Measurements from ENCODE around the gene REXO5. TPM values are rescaled to one million over a fixed set of nuclear protein-coding genes. Genes with fewer than 3 reads are reported as not detected.

REXO5 gene
- total RNA-seq, 2 experiments from 2014 or later: 10.6 to 11.2 TPM

DNA sequence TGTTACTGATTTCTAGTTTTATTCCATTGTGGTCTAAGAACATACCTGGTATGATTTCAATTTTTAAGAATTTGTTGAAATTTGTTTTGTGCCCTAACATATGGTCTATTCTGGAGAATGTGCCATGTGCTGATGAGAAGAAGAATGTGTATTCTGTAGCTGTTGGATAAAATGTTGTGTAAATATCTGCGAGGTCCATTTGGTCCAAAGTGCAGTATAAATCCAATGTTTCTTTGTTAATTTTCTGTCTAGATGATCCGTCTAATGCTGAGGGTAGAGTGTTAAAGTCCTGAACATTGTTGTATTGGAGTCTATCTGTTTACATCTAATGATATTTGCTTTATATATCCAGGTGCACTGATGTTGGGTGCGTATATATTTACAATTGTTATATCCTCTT lies 32.6 kb upstream of the REXO5 start:
- Mint-ChIP-seq H3K27ac (no peak overlapping the region), H3K4me1 (ENCODE audit: low read depth) (no peaks in the 10 kb centered on the region), H3K27me3 (ENCODE audit: low read depth) (no peaks in the 10 kb centered on the region), H3K36me3 (ENCODE audit: low read depth) (peaks cover 3% of the 10 kb centered on the region), H3K9me3 (ENCODE audit: insufficient read depth) (no peaks in the 10 kb centered on the region), H3K4me3 (no peak overlapping the region)
- ChIA-PET CTCF (interaction anchor here (1.6 to 3.3 kb wide), 2 partner anchors 9 to 14 kb away, joined by 8 to 35 read pairs; partner anchors contain the start of gene ACSM3), POLR2A (interaction anchor here (0.7 kb wide), 1 partner anchor 105 kb away, joined by 3 read pairs; no protein-coding TSS in a partner anchor)
- DNase-seq (no peak), ATAC-seq (no peak)

DNA sequence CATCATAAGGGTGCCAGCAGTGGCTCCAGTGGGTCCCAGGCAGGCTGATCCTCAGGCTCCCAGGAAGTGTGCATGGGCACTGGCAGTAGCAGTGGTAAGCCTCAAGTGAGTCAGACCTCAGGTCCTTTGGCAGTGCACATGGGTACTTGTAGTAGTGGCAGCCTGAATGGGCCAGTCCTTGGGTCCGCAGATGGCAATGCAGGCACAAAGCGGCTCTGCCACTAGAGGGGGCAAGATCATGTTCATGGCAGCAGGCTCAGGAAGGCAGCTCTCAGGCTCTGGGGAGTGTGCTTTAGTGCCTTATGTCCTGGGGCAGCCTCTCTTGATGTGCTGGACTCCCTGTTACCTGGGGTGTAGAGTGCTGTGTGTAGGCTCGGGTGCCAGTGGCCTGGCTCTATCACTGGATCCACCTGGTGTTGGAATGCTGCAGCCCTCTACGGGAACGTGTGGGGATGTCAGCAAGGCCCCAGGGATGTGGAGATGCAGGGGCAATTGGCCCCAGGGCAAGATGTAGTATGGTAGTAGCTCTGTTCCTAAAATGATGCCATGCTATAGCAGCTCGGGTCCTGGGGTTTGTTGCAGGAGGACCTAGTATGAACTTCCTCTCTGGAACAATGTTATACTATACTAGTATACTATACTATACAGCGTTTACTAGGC lies 31.5 kb upstream of the REXO5 start:
- DNase-seq (peak; percentile 77), ATAC-seq (peak; percentile 98)
- Mint-ChIP-seq H3K4me1 (ENCODE audit: low read depth) (no peaks in the 10 kb centered on the region), H3K4me3 (no peak overlapping the region), H3K27me3 (ENCODE audit: low read depth) (no peaks in the 10 kb centered on the region), H3K36me3 (ENCODE audit: low read depth) (peaks cover 3% of the 10 kb centered on the region), H3K9me3 (ENCODE audit: insufficient read depth) (no peaks in the 10 kb centered on the region), H3K27ac (no peak overlapping the region)
- ChIA-PET POLR2A (interaction anchor here (0.7 kb wide), 1 partner anchor 198 kb away, joined by 3 read pairs; no protein-coding TSS in a partner anchor), CTCF (interaction anchor here (0.6 to 3.3 kb wide), 12 partner anchors 10 to 386 kb away, joined by 3 to 35 read pairs (median 4); partner anchors contain the start of genes ACSM3, ERI2 and REXO5)

DNA sequence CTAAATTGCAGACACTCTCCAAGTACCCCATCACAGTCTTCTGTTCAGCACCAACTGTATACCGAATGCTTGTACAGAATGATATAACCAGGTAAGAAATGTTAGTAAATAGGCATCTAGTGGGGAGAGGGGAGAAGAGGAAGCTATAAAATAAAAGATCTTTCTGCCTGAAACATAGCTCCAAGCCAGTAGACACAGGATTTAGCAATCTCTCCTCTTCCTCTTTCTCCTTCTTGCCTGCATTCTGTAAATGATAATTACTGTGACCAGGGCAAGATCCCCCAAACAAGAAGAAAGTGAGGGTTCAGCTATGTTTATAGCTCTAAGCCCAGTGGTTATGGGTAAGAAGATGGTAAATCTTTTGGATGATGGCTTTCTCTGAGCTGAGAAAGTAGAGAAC lies 24.6 kb upstream of the REXO5 start:
- DNase-seq (no peak), ATAC-seq (no peak)
- H3K36me3 Mint-ChIP-seq (ENCODE audit: low read depth): peaks cover 3% of the 10 kb centered on the region
- no peak overlapping the region for H3K4me3 Mint-ChIP-seq
- no peaks in the 10 kb centered on the region for H3K9me3 Mint-ChIP-seq (ENCODE audit: insufficient read depth)
- no peaks in the 10 kb centered on the region for H3K27me3 Mint-ChIP-seq (ENCODE audit: low read depth)
- CTCF ChIA-PET: interaction anchor here (0.6 to 1.0 kb wide), 3 partner anchors 9 to 339 kb away, joined by 3 read pairs; no protein-coding TSS in a partner anchor
- H3K4me1 Mint-ChIP-seq (ENCODE audit: low read depth): no peaks in the 10 kb centered on the region
- POLR2A ChIA-PET: no interaction called here
- H3K27ac Mint-ChIP-seq: no peak overlapping the region

DNA sequence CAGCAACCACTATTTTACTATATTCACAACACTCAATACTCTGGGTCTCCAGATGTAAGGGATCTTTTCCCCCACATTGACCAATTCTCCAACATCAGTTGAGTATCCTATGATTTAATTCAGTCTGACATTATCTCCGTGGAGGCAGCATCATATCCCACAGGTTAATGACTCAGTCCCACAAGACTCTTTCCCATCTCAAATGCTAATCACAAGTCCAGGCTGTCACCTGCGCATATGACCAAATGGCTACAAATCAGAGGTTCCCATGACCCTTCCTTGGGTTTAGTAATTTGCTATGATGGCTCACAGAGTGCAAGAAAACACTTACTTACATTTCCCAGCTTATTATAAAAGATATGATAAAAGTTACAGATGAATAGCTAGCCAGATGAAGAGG lies 23.9 kb upstream of the REXO5 start:
- ATAC-seq (no peak), DNase-seq (no peak)
- no peaks in the 10 kb centered on the region for H3K4me1 Mint-ChIP-seq (ENCODE audit: low read depth)
- H3K36me3 Mint-ChIP-seq (ENCODE audit: low read depth): peaks cover 2% of the 10 kb centered on the region
- no peak overlapping the region for H3K4me3 Mint-ChIP-seq
- CTCF ChIA-PET: no interaction called here
- H3K27me3 Mint-ChIP-seq (ENCODE audit: low read depth): no peaks in the 10 kb centered on the region
- no peak overlapping the region for H3K27ac Mint-ChIP-seq
- POLR2A ChIA-PET: no interaction called here
- H3K9me3 Mint-ChIP-seq (ENCODE audit: insufficient read depth): no peaks in the 10 kb centered on the region

DNA sequence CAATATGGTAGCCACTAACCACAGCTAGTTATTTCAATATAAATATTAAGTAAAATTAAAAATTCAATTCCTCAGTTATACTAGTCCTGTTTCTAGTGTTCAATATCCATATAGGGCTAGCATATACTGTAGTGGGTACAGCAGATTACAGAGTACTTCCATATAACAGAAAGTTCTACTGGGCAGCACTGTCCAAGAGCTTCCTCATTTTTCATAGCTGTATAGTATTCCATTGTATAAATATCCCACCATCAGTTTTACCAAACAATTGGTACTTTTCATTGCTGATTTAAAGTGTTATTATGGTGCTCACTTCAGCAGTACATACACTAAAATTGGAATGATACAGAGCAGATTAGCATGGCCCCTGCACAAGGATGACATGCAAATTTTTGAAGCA lies 22.1 kb upstream of the REXO5 start:
- ChIA-PET CTCF (interaction anchor here (1.5 kb wide), 1 partner anchor 9 kb away, joined by 6 read pairs; no protein-coding TSS in a partner anchor), POLR2A (no interaction called here)
- ATAC-seq: no peak

DNA sequence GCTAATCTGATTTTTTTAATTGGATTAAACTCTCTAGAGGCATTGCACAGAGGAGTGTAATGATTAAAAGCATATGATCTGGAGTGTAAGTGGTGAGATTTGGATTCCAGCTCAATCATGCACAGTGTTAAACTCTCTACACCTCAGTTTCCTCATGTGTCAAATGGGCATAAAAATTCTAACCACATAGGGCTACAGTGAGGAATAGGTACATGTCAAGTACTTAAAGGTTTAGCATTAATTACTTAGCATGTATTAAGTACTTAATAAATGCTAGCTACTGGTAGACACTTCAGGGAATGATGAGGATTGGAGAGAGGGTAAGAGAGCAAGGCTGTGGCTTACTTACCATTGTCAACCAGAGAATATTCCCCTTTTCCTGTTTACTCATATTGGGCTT lies 17.2 kb upstream of the REXO5 start:
- H3K36me3 Mint-ChIP-seq (ENCODE audit: low read depth): no peaks in the 10 kb centered on the region
- no peaks in the 10 kb centered on the region for H3K4me1 Mint-ChIP-seq (ENCODE audit: low read depth)
- ATAC-seq (no peak), DNase-seq (no peak)
- no peak overlapping the region for H3K4me3 Mint-ChIP-seq
- H3K27me3 Mint-ChIP-seq (ENCODE audit: low read depth): no peaks in the 10 kb centered on the region
- ChIA-PET POLR2A (no interaction called here), CTCF (no interaction called here)
- no peaks in the 10 kb centered on the region for H3K9me3 Mint-ChIP-seq (ENCODE audit: insufficient read depth)
- no peak overlapping the region for H3K27ac Mint-ChIP-seq

More for the DNA sequence above, 22.1 kb upstream of the REXO5 start:
- DNase-seq: no peak
- Mint-ChIP-seq H3K27ac (no peak overlapping the region), H3K27me3 (ENCODE audit: low read depth) (no peaks in the 10 kb centered on the region), H3K9me3 (ENCODE audit: insufficient read depth) (no peaks in the 10 kb centered on the region), H3K36me3 (ENCODE audit: low read depth) (no peaks in the 10 kb centered on the region), H3K4me1 (ENCODE audit: low read depth) (no peaks in the 10 kb centered on the region), H3K4me3 (no peak overlapping the region)

DNA sequence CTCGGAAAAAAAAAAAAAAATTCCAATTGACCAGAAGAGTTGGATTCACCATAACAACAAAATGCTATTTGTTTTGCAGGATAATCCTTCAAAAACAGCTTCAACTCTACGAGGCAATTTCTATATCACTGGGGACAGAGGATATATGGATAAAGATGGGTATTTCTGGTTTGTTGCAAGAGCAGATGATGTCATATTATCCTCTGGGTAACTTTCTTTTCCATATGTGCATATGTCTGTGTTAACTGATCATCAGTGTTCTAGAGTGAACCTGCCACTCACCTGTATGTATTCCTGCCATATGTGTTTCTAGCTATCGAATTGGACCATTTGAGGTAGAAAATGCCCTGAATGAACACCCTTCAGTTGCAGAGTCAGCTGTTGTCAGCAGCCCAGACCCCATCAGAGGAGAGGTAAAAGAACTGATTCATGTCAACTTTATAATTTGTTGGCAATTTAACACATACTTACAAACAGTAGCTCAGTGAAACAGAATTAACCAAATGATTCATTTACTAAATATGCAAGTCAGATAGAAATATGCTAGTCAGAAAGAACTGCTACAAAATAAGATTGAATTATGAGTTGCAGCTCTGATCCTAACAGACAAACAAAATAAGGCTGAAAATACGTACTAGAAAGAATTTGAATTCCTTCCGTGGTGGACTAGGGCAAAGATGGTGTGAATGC lies 14.3 kb upstream of the REXO5 start:
- H3K27ac Mint-ChIP-seq: no peak overlapping the region
- ChIA-PET CTCF (interaction anchor here (1.2 to 1.4 kb wide), 4 partner anchors 14 to 291 kb away, joined by 3 to 5 read pairs (median 4); partner anchors contain the start of genes ERI2 and REXO5), POLR2A (interaction anchor here (0.6 kb wide), 1 partner anchor 27 kb away, joined by 4 read pairs; no protein-coding TSS in a partner anchor)
- no peak overlapping the region for H3K4me3 Mint-ChIP-seq
- no peak for DNase-seq
- H3K4me1 Mint-ChIP-seq (ENCODE audit: low read depth): no peaks in the 10 kb centered on the region
- peaks cover 4% of the 10 kb centered on the region for H3K36me3 Mint-ChIP-seq (ENCODE audit: low read depth)
- H3K9me3 Mint-ChIP-seq (ENCODE audit: insufficient read depth): no peaks in the 10 kb centered on the region
- H3K27me3 Mint-ChIP-seq (ENCODE audit: low read depth): no peaks in the 10 kb centered on the region
- no peak for ATAC-seq

DNA sequence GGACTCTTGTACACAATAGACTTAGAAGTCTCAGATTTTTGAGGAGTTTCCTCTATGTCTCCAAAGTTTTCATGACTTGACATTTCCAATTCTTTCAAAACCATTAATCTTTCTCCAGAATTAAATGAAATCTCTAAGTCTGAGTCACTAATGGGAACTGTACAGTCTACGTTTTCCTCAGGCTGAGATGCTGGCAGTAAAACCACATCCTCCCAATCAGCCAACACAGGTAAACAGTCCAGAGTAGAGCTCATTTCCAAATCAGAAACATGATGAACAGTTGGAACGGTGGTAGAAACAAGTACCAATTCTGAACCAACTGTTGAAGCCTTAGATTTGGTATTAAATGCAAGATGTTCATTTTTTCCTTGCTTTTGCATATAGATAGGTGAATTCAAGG lies 8.0 kb upstream of the REXO5 start:
- no peak overlapping the region for H3K4me3 Mint-ChIP-seq
- no peaks in the 10 kb centered on the region for H3K9me3 Mint-ChIP-seq (ENCODE audit: insufficient read depth)
- DNase-seq (no peak), ATAC-seq (no peak)
- H3K4me1 Mint-ChIP-seq (ENCODE audit: low read depth): peaks cover 21% of the 10 kb centered on the region
- ChIA-PET POLR2A (no interaction called here), CTCF (interaction anchor here (1.1 to 1.5 kb wide), 2 partner anchors 49 to 146 kb away, joined by 3 to 5 read pairs; no protein-coding TSS in a partner anchor)
- no peak overlapping the region for H3K27ac Mint-ChIP-seq
- H3K36me3 Mint-ChIP-seq (ENCODE audit: low read depth): peaks cover 30% of the 10 kb centered on the region
- H3K27me3 Mint-ChIP-seq (ENCODE audit: low read depth): no peaks in the 10 kb centered on the region

DNA sequence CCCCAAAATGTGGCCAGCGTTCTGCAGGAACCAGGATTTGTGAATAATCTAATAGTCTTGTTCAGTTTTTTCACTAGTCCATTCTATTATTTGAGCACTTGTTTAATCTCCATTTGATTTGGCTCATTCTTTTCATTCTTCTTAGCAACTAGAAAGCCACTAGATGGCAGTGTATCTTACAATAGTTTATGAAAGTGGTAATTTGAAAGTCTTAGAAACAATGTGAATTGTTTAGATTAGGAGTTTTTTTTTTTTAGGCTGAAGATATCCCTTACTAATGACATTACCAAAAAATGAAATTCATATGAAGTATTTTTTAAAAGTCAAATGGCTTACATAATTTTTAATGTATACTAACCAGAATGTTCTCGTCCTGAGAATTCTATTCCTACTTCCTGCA lies 6.7 kb upstream of the REXO5 start:
- ATAC-seq (no peak), DNase-seq (no peak)
- Mint-ChIP-seq H3K27me3 (ENCODE audit: low read depth) (no peaks in the 10 kb centered on the region), H3K4me3 (no peak overlapping the region), H3K9me3 (ENCODE audit: insufficient read depth) (no peaks in the 10 kb centered on the region), H3K36me3 (ENCODE audit: low read depth) (peaks cover 33% of the 10 kb centered on the region), H3K27ac (no peak overlapping the region), H3K4me1 (ENCODE audit: low read depth) (peaks cover 23% of the 10 kb centered on the region)
- CTCF ChIA-PET: interaction anchor here (0.9 to 1.5 kb wide), 5 partner anchors 12 to 145 kb away, joined by 3 to 4 read pairs (median 4); no protein-coding TSS in a partner anchor
- POLR2A ChIA-PET: no interaction called here

DNA sequence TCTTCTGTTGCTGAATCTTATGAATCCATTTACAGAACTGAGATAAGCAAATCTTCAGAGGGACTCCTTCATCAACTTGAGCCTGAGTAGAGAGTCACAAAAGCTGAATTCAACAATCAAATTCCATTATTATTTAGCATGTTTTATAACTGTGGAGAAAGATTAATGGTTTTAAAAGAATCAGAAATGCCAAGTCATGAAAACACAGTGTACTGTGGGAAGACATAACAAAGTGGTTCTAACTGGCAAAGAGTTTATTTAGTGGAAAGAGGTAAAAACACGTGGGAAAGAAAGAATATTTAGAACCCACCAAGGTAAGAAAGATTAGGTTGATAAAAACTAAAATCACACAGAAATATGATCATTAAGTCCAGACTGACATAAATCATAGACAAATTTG lies 5.0 kb upstream of the REXO5 start:
- Mint-ChIP-seq H3K4me1 (ENCODE audit: low read depth) (peaks cover 26% of the 10 kb centered on the region), H3K36me3 (ENCODE audit: low read depth) (peaks cover 33% of the 10 kb centered on the region), H3K27me3 (ENCODE audit: low read depth) (no peaks in the 10 kb centered on the region), H3K9me3 (ENCODE audit: insufficient read depth) (no peaks in the 10 kb centered on the region), H3K4me3 (no peak overlapping the region), H3K27ac (peak overlapping the region; percentile 25)
- ATAC-seq (no peak), DNase-seq (no peak)
- ChIA-PET POLR2A (no interaction called here), CTCF (interaction anchor here (1.5 kb wide), 1 partner anchor 43 kb away, joined by 4 read pairs; no protein-coding TSS in a partner anchor)

DNA sequence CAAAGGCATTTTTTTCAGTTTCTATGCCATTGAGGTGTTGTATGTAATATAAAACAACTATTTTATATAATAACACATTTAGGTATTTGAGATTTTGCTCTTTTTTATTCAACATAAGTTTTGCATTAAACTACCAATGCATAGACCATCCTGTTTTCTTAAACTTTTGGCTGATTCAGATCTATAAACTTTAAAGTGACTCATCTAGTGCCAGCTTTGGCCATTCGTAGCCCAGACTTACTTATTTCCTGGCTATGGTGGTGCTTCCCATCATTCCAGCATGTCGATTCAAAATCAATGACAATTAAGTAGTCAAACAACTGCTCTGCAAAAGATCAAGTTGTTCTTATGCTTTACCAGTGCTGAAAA lies 3.2 kb upstream of the REXO5 start:
- Mint-ChIP-seq H3K4me3 (no peak overlapping the region), H3K27ac (no peak overlapping the region)
- CTCF ChIA-PET: interaction anchor here (2.0 kb wide), 1 partner anchor 46 kb away, joined by 6 read pairs; no protein-coding TSS in a partner anchor

More for the DNA sequence above, 3.2 kb upstream of the REXO5 start:
- DNase-seq: no peak
- Mint-ChIP-seq H3K27me3 (ENCODE audit: low read depth) (no peaks in the 10 kb centered on the region), H3K4me1 (ENCODE audit: low read depth) (peaks cover 26% of the 10 kb centered on the region), H3K36me3 (ENCODE audit: low read depth) (peaks cover 31% of the 10 kb centered on the region), H3K9me3 (ENCODE audit: insufficient read depth) (no peaks in the 10 kb centered on the region)
- ATAC-seq: no peak
- POLR2A ChIA-PET: interaction anchor here (1.7 kb wide), 1 partner anchor 97 kb away, joined by 3 read pairs; the partner anchor contains the start of genes DCUN1D3 and LYRM1

Data from activated CD8-positive, alpha-beta T cell treated with anti-CD3 and anti-CD28 coated beads, Interleukin-2, amount 10 ng/mL, durations not matched to agents 7 days and 5 days (primary cell).